Effector CD8-positive, alpha-beta T cell (primary cell): Measurements from ENCODE around the gene ST6GALNAC6.

Experiments used
- DNase-seq: peaks from one replicate; lab custom pipeline; 2025; lab: John Stamatoyannopoulos, UW

Gene ST6GALNAC6

DNA sequence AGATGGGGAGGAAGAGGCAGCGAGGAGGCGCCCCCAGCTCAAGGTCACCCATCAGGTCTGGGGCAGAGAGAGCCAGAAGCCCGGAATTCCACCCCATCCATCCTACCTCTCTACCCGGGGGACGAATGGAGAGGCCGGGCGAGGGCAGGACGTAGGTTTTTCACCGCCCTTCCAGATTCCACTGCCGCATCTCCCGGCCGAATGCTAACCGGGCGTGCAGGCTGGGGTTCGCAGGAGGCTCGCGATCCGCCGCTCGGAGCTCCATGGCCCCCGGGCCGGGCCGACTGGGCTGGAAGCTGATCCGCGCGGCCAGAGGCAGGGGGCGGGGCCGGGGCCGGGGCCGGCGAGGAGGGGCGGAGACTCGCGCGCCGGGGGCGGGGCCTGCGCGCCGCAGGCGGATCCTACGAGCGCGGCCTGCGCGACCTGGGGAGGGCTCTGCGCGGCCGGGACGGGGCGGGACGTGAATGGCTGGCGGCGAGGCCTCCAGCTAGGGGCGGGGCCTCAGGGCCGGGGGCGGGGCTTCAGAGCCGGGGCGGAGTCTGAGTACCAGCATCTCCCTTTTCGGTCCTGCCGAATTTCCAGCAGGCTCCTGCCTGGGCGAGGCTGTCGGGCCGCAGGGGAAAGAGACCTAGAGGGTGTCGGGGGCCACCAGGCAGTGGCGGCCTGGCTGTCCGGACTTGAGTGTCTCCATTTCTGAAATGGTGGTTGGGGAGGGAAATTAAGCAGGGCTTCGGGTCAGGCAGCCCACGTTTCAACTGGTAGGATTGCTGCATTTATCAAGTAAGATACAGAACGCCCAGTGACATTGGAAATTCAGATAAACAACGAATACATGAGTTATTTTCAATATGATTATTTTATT lies 17.5 kb upstream of the ST6GALNAC6 start, which contains the start of gene ST6GALNAC4:
Gene ST6GALNAC4, minus strand, starts transcription at position 322 of the 862 bp plus-strand sequence. CDS start 622 bp downstream, outside the sequence.
- DNase-seq: peak; percentile 96

DNA sequence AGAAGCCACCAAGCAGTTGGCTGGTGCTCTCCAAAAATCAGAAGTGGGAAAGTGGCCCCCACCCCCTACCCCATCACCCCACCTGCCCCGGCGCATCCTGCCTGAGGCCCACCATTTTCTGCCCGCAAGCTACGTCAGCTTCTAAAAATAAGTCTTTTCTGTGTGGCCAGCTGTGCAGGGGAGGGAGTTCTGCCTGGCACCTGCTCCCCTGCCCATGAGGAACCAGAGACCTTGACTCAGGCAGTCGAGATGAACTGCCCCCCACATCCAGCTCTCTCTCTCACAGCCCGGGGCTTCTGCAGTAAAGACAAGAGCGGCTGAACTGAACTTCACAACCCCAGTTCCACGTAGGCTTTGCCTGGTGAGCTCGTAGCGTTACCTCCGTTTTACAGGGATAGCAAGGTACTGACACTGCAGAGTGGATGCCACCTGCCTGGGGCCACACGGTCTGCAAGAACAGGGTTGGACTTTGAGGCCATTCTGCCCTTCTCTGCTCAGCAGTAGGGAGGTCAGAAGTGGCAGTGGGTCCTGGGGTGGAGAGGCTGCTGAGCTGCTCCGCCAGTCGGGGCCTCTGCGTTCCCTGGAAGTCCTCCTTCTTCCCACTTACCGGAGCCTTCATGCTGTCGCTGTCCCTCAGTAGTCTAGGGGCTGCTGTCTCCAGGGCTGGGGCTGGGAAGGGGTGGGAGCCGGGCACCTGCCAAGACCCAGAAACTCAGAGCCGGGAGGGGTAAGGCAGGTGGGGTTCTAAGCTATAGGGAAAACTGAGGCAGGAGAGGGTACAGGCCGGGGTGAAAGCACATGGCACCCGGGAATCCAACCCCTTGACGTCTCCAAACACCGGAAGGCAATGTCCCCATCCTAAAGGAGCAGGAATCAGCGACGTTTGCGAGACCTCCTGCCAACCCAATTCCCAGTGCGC lies 16.7 kb upstream of the ST6GALNAC6 start:
- peak; percentile 28 for DNase-seq

GRCh38 chr9:127915325-127915752 lies 15.9 kb upstream of the ST6GALNAC6 start:
- DNase-seq: no peak

DNA sequence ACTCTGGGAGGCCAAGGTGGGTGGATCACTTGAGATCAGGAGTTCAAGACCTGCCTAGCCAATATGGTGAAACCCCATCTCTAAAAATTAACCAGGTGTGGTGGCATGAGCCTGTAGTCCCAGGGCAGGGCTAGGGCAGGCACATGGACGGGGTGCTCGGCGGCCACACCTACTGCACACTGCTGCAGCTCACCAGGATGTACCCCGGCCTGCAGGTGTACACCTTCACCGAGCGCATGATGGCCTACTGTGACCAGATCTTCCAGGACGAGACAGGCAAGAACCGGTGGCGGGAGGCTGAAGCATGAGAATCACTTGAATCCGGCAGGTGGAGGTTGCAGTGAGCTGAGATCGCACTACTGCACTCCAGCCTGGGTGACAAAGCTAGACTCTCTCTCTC lies 14.3 kb upstream of the ST6GALNAC6 start:
- DNase-seq: no peak

- DNase-seq: no peak
Measured at GRCh38 chr9:127912882-127913281, 13.5 kb upstream of the ST6GALNAC6 start.

DNA sequence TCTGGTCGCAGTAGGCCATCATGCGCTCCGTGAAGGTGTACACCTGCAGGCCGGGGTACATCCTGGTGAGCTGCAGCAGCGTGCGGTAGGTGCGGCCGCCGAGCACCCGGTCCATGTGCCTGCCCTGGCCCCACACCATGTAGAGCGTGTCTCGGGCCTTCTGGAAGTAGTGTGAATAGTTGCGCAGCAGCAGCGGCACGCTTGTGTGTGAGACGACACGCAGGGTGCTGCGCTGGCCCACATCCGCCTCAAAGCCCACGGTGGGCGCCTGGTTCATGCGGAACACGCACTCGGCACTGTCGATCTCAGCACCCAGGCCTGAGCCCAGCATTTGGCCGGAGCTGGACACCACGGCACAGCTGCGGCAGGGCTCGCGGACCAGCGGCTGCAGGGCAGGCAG lies 12.9 kb upstream of the ST6GALNAC6 start:
- no peak for DNase-seq

DNA sequence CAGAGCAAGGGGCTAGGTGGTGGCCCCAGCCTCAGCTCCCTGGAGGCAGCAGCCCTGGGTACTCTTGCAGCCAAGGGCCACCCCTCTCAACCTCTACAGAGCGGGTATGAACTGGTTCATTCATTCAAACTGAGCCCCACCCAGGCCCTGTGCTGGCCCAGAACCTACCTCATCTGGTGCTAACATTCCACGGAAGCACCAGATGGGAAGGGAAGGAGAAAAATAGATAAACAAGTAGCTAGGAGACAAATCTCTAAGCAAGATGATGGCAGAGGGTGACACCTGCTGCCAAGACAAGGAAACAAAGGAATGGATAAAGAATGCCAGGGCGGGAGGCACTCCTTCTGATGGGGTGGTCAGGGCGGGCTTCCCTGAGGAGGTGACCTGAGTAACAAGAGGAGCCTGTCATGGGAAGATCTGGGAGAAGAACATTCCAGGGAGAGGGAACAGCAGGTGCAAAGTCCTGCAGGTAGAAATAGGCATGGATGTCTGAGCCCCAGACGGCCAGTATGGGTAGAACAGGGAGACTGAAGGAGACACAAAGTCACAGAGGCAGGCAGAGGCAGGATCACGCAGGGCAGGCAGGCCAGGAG lies 11.3 kb upstream of the ST6GALNAC6 start:
- DNase-seq: no peak

DNA sequence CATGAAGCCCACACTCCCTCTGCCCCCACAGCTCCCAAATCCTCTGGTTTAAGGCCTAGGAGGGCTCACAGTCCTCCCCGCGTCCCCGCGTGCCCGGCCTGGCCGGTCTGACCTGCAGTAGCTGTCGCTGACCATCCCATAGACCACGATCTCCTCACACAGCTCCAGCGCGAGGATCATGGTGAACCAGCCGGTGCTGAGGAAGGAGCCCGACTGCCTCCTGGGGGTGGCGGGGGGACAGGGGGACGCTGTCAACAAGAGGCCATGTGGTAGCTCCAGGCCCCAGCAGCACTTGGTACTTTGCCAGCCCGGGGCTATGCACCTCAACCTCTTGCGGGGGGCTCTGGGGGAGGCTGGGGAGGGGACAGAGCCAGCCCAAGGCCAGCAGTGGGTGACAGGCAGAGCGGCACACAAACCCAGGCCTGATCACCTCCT lies 10.5 kb upstream of the ST6GALNAC6 start:
- DNase-seq: no peak

DNA sequence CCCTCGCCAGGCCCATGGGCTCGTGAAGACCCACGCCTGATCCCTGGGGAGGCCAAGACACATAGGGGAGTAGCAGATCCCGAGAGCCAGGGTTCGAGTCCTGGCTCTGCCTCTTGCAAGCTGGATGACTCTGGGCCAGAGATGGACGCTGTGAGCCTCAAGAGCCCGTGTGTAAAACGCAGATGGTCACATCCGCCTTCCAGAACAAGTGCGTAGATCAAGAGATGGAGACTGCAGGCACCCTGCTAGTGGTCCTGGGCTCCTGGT lies 9.2 kb upstream of the ST6GALNAC6 start:
- no peak for DNase-seq

- no peak for DNase-seq
Measured at GRCh38 chr9:127907867-127908659, 8.7 kb upstream of the ST6GALNAC6 start.

DNA sequence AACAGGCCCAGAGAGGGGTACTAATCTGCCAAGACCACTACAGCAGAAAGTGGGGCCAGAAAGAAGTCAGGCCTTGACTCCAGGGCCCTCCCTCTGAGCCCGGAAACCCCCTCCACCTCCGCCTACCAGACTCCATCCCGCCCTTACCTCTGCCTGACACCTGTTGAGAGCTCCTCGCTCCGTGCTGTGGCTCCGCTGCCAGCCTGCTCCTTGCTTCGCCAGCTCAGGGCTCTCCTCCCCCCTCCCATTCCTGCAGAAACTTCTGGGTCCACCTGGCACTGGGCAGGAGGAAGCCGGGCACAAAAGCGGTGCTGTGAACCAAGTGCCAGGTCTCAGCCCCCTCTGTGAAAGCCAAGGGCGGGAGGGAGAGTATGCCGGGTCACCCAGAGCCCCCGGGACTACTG lies 6.4 kb upstream of the ST6GALNAC6 start:
- peak; percentile 59 for DNase-seq

GRCh38 chr9:127905004-127905728 lies 5.8 kb upstream of the ST6GALNAC6 start:
- DNase-seq: peak; percentile 28

- no peak for DNase-seq
Measured at GRCh38 chr9:127904561-127905003, 5.2 kb upstream of the ST6GALNAC6 start.

DNA sequence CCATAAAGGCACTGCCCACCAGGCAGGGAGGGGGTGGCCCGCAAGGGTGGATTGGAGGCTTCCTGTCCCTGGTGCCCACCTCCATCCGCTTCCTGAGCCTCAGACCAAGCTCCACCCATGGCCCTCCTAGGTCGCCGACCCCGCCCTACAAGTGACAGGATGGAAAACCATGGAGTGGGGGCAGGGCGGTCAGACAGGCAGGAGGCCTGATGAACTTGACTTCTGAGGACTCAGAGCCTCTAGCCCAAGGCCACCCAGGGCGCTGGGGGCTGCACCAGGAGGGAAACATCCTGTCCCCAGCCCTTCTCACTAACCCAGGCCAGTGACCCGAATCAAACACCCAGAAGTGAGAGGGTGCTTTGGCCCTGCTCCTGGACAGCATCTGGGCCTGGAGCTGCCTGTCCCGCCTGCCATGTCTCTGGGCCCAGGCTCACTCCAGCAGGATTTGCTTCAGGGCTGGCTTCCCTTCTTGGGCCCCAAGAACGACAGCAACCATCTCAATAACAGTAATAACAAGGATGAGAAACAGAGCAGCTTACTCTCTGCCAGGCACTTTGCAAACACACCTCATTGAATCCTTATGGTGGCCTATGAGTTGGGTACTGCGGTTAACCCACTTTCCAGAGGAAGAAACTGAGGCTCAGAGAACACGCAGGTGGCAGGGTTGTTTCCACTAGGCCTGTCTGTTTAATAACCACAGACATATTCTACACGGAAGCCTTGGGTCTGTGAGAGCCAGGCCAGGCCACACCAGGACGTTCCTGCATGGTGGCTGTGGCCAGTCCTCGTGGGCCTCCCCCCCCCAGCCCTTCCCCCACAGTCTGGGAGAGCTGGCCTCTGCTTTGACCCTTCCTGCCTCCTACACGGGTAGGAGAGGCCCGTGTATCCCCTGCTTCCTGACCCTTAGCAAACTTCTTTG lies 4.4 kb upstream of the ST6GALNAC6 start:
- peak; percentile 43 for DNase-seq

- DNase-seq: peak; percentile 21
Measured at GRCh38 chr9:127898433-127899127, 823 bp downstream of the ST6GALNAC6 start.

GRCh38 chr9:127897193-127897692 lies 2.2 kb downstream of the ST6GALNAC6 start:
- peak; percentile 29 for DNase-seq

DNA sequence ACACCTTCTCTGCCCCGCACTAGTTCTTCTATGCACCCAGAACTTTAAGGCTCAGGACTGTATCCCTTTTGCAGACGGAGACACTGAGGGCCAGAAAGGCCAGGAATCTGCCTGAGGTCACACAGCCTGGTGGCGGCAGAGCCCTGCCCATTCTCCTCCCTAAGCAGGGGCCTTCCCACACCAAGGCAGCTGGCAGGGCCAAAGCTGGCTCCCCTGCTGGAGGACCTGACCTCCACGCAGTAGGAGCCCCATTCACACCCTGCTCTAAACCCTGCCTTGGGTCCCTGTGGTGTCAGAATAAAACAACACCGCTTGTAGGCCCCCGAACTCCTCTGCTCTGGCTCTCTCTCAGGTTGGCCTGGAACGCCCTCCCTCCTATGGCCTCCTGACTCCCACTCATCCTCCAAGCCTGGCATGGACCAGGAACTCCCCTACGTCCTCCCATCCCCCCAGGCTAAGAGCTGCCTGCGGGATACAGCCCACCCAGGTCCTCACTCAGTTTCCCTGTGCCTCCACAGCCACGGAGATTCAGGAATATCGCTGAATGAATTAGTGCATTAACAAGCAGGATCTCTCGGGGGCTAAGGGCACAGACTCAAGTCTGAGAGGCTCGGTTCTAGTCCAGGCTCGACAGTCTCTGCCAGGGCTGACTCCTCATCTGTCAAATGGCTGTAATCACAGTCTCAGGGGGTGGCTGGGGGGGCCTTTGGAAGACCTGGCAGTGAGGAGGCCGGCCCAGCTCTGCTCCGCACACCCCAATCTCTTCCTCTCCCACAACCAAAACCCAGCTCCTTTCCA lies 2.8 kb downstream of the ST6GALNAC6 start:
- DNase-seq: no peak

GRCh38 chr9:127895811-127896210 lies 3.6 kb downstream of the ST6GALNAC6 start:
- DNase-seq: no peak
